ENCODE measurements around the gene DGCR2.
"Not testable (repeated sequence)": the region's sequence is repeated elsewhere in the genome, so short reads cannot be mapped to it uniquely, and the experiment has no call there.

DGCR2 gene

GRCh38 chr22:19166421-19166820 lies 44.2 kb upstream of the DGCR2 start:
- DNase-seq (ENCODE audit: low read depth) = no peak
- no peak for TF ChIP-seq CTCF (conservative IDR thresholded peaks at IDR 0.05; ENCODE audit: low read depth, low read length)

GRCh38 chr22:19164425-19164824 lies 42.2 kb upstream of the DGCR2 start:
- no peak for TF ChIP-seq CTCF (conservative IDR thresholded peaks at IDR 0.05; ENCODE audit: low read depth, low read length)
- H3K4me3 ChIP-seq (ENCODE audit: low read depth, low read length) = no peak overlapping the region
- DNase-seq (ENCODE audit: low read depth) = no peak

More at GRCh38 chr22:19166421-19166820, 44.2 kb upstream of the DGCR2 start:
- no peak overlapping the region for H3K4me3 ChIP-seq (ENCODE audit: low read depth, low read length)

GRCh38 chr22:19158649-19159048 lies 36.4 kb upstream of the DGCR2 start:
- not testable (repeated sequence) for DNase-seq (ENCODE audit: low read depth); H3K4me3 ChIP-seq (ENCODE audit: low read depth, low read length)

- DNase-seq (ENCODE audit: low read depth); H3K4me3 ChIP-seq (ENCODE audit: low read depth, low read length): not testable (repeated sequence)
Measured at GRCh38 chr22:19156109-19156508, 33.9 kb upstream of the DGCR2 start.

GRCh38 chr22:19152942-19153883 lies 31.0 kb upstream of the DGCR2 start:
- H3K4me3 ChIP-seq (ENCODE audit: low read depth, low read length) = no peak overlapping the region
- DNase-seq (ENCODE audit: low read depth) = no peak
- TF ChIP-seq CTCF (conservative IDR thresholded peaks at IDR 0.05; ENCODE audit: low read depth, low read length) = no peak

GRCh38 chr22:19151329-19152191 lies 29.3 kb upstream of the DGCR2 start:
- no peak for TF ChIP-seq CTCF (conservative IDR thresholded peaks at IDR 0.05; ENCODE audit: low read depth, low read length)
- H3K4me3 ChIP-seq (ENCODE audit: low read depth, low read length) = no peak overlapping the region
- no peak for DNase-seq (ENCODE audit: low read depth)

- H3K4me3 ChIP-seq (ENCODE audit: low read depth, low read length) = no peak overlapping the region
- TF ChIP-seq CTCF (conservative IDR thresholded peaks at IDR 0.05; ENCODE audit: low read depth, low read length) = no peak
- DNase-seq (ENCODE audit: low read depth) = no peak
Measured at GRCh38 chr22:19150482-19151328, 28.5 kb upstream of the DGCR2 start.
